Kidney (tissue), 14 donors: Measurements from ENCODE around the gene CMSS1. TPM values are rescaled to one million over a fixed set of nuclear protein-coding genes. Genes with fewer than 3 reads are reported as not detected.

ENCODE experiments used
- DNase-seq, 5 donors: peaks; one replicate each; pipeline ENCODE4 v3.0.0-alpha.2; 2013 to 2020
- FAIRE-seq: peaks from 2 replicates; lab custom pipeline; 2012; peaks lifted over from hg19 to GRCh38; lab: Jason Lieb, UNC
- H3K27ac ChIP-seq, 2 donors: one replicate each; pipeline ENCODE4 v1.7.0; 2013; ENCODE audit warnings: low read depth in 2 of 2, low read length in 2 of 2, inconsistent platforms in 1 of 2
- H3K27me3 ChIP-seq: one replicate; pipeline ENCODE4 v1.7.1; 2013; ENCODE audit warnings: low read length, inconsistent platforms; ENCODE audit not compliant: control insufficient read depth, insufficient read depth
- H3K36me3 ChIP-seq, 3 donors: one replicate each; pipeline versions ENCODE4 v1.7.0 to v1.7.1; 2013; ENCODE audit warnings: low read length in 3 of 3, control low read depth in 1 of 3, inconsistent platforms in 1 of 3; ENCODE audit not compliant: insufficient read depth in 3 of 3, control insufficient read depth in 2 of 3
- H3K4me1 ChIP-seq, 3 donors: one replicate each; pipeline versions ENCODE4 v1.7.0 to v1.7.1; 2013; ENCODE audit warnings: low read length in 3 of 3, inconsistent platforms in 1 of 3, low read depth in 1 of 3; ENCODE audit not compliant: control insufficient read depth in 2 of 3, insufficient read depth in 2 of 3
- H3K4me3 ChIP-seq, 3 donors: one replicate each; pipeline versions ENCODE4 v1.7.0 to v1.8.1; 2013; ENCODE audit warnings: low read length in 3 of 3, control low read depth in 1 of 3, inconsistent platforms in 1 of 3
- H3K9ac ChIP-seq, 3 donors: one replicate each; pipeline versions ENCODE4 v1.7.0 to v1.7.1; 2013; ENCODE audit warnings: low read length in 3 of 3, control low read depth in 1 of 3, inconsistent platforms in 1 of 3
- H3K9me3 ChIP-seq, 3 donors: one replicate each; pipeline versions ENCODE4 v1.7.0 to v1.7.1; 2013; ENCODE audit warnings: low read length in 3 of 3, control low read depth in 1 of 3, inconsistent platforms in 1 of 3; ENCODE audit not compliant: control insufficient read depth in 2 of 3, insufficient read depth in 1 of 3
- CTCF ChIP-seq: IDR thresholded peaks from 3 replicates; pipeline ENCODE4 v1.5.1; 2012; ENCODE audit warnings: mild to moderate bottlenecking, moderate library complexity, borderline replicate concordance; ENCODE audit not compliant: insufficient read depth; ENCODE audit errors: extremely low read depth
- intact Hi-C: fragments of 100-400 bp; cut with DNase I; formaldehyde crosslinking; loops from one replicate; pipeline ENCODE4 v1.11.1; 2022
- polyA plus RNA-seq: library from polyadenylated mRNA; stranded (reverse); fragments of 350-450 nt; fragmentation: Illumina TruSeq; extraction: RNeasy Lipid Tissue Mini Kit (QIAGEN cat#74804); gene quantifications from one replicate; pipeline ENCODE4 v1.2.3, GENCODE V29; 2014; ENCODE audit warnings: low read depth, low replicate concordance; ENCODE audit not compliant: insufficient read depth
- total RNA-seq: library from RNA; stranded (reverse); fragmentation: NEBNext Ultra II Directional; extraction: Animal tissue kit (Norgen Biotek cat#: 25700); gene quantifications from one replicate; pipeline ENCODE4 v1.2.1, GENCODE V29; 2021
- donor health status: control.
- donor health status: control.
- donor health status: control.
- donor health status: control.
- donor health status: control.
- donor health status: DM: yes; HTN: yes; CAD: no.
- donor health status: Normal renal cell carcinoma (clear cell type).

Gene CMSS1
- total and polyA plus RNA-seq, 2 donors from 2014 or later: 26.4 to 27.0 TPM

- TF ChIP-seq CTCF: no peak
- Histone ChIP-seq H3K4me3 (no peak overlapping the region), H3K9me3 (no peaks in the 10 kb centered on the region), H3K27ac (no peak overlapping the region), H3K36me3 (no peaks in the 10 kb centered on the region), H3K9ac (no peak overlapping the region), H3K4me1 (peaks cover 0 to 3% (median 0%) of the 10 kb centered on the region in 3 donors), H3K27me3 (no peaks in the 10 kb centered on the region)
- peak in 1 of 5 donors; percentile 43 for DNase-seq
- no peak for FAIRE-seq
- intact Hi-C loops: no loop called here
These were observed 16.0 kb downstream of the CMSS1 start for GRCh38 chr3:99833617-99834205.

GRCh38 chr3:99834211-99834957 is 16.7 kb downstream of the CMSS1 start:
- Histone ChIP-seq H3K27me3 (no peaks in the 10 kb centered on the region), H3K9me3 (no peaks in the 10 kb centered on the region), H3K36me3 (no peaks in the 10 kb centered on the region), H3K4me3 (no peak overlapping the region), H3K9ac (no peak overlapping the region), H3K4me1 (peaks cover 0 to 3% (median 0%) of the 10 kb centered on the region in 3 donors), H3K27ac (no peak overlapping the region)
- no peak for TF ChIP-seq CTCF
- DNase-seq (no peak), FAIRE-seq (no peak)
- intact Hi-C loops: no loop called here

- Histone ChIP-seq H3K4me3 (no peak overlapping the region), H3K9me3 (no peaks in the 10 kb centered on the region), H3K27ac (no peak overlapping the region), H3K9ac (no peak overlapping the region), H3K36me3 (no peaks in the 10 kb centered on the region), H3K4me1 (peaks cover 0 to 3% (median 0%) of the 10 kb centered on the region in 3 donors), H3K27me3 (no peaks in the 10 kb centered on the region)
- intact Hi-C loops: loop anchor here (5.0 kb wide), 1 partner anchor 421 kb away; no protein-coding TSS in a partner anchor
- FAIRE-seq (no peak), DNase-seq (no peak)
- no peak for TF ChIP-seq CTCF
These were observed 19.0 kb downstream of the CMSS1 start for GRCh38 chr3:99836681-99837080.
